OCI-LY7 (cell line): ENCODE data around the gene HOXB5. TPM values are rescaled to one million over a fixed set of nuclear protein-coding genes. Genes with fewer than 3 reads are reported as not detected.

Experiments used
- BruUV-seq: library from RNA; stranded (reverse); fragments of 400-500 nt; replicated peaks from 2 replicates; lab custom pipeline; 2021; lab: Mats Ljungman, UMichigan
- CTCF ChIA-PET: fragments of 300-600 bp; sonication (Branson Sonifier 250); formaldehyde crosslinking; loops from one replicate; lab custom pipeline; 2022; ENCODE audit warnings: antibody characterized with exemption; ENCODE audit not compliant: unreplicated experiment; lab: Charles Lee
- POLR2A ChIA-PET: fragments of 300-600 bp; sonication (Branson Sonifier 250); formaldehyde crosslinking; loops from one replicate; lab custom pipeline; 2022; ENCODE audit warnings: antibody characterized with exemption; lab: Charles Lee
- DNase-seq: peaks from one replicate; pipeline ENCODE4 v3.0.0-alpha.2; 2015; ENCODE audit warnings: low spot score
- H2AFZ ChIP-seq: fragments of 200-600 bp; sonication (generic), shearing (Covaris generic); 2 replicates; pipeline ENCODE4 v1.6.1; 2014; ENCODE audit warnings: mild to moderate bottlenecking, antibody characterized with exemption, low read length, moderate library complexity
- H3K27ac ChIP-seq: fragments of 200-600 bp; sonication (generic); 2 replicates; pipeline ENCODE4 v1.5.1; 2014; ENCODE audit warnings: mixed run types, low read depth, mild to moderate bottlenecking, moderate library complexity, low read length, inconsistent platforms; ENCODE audit not compliant: poor library complexity, severe bottlenecking
- H3K36me3 ChIP-seq: fragments of 200-600 bp; sonication (generic); 2 replicates; pipeline ENCODE4 v1.6.1; 2014; ENCODE audit warnings: mild to moderate bottlenecking, antibody characterized with exemption, low read length, moderate library complexity, mixed read lengths; ENCODE audit not compliant: insufficient read depth
- H3K4me1 ChIP-seq: fragments of 200-600 bp; sonication (generic); 2 replicates; pipeline ENCODE4 v1.5.1; 2014; ENCODE audit warnings: mild to moderate bottlenecking, low read length; ENCODE audit not compliant: insufficient read depth, poor library complexity, severe bottlenecking
- H3K4me2 ChIP-seq: fragments of 200-600 bp; sonication (generic); 2 replicates; pipeline ENCODE4 v1.6.1; 2014; ENCODE audit warnings: mild to moderate bottlenecking, low read length
- H3K4me3 ChIP-seq: fragments of 200-600 bp; sonication (generic); 2 replicates; pipeline ENCODE4 v1.5.1; 2014; ENCODE audit warnings: mild to moderate bottlenecking, low read depth, low read length; ENCODE audit not compliant: poor library complexity, severe bottlenecking
- H3K79me2 ChIP-seq: fragments of 200-600 bp; sonication (generic); 2 replicates; pipeline ENCODE4 v1.6.1; 2016; ENCODE audit warnings: low read depth, mild to moderate bottlenecking, low read length, moderate library complexity, mixed read lengths; ENCODE audit not compliant: insufficient read depth
- H3K9me2 ChIP-seq: fragments of 200-600 bp; sonication (generic); 2 replicates; pipeline ENCODE4 v1.6.1; 2016; ENCODE audit warnings: mild to moderate bottlenecking, low read length, mixed read lengths; ENCODE audit not compliant: insufficient read depth
- H3K9me3 ChIP-seq: fragments of 200-600 bp; sonication (generic); 2 replicates; pipeline ENCODE4 v1.6.1; 2014; ENCODE audit warnings: mild to moderate bottlenecking, mixed run types, low read length, mixed read lengths
- H4K20me1 ChIP-seq: fragments of 200-600 bp; sonication (generic); 2 replicates; pipeline ENCODE4 v1.6.1; 2014; ENCODE audit warnings: mild to moderate bottlenecking, antibody characterized with exemption, low read length, moderate library complexity, mixed read lengths; ENCODE audit not compliant: insufficient read depth
- CTCF ChIP-seq: fragments of 200-600 bp; sonication (generic); conservative IDR thresholded peaks from 2 replicates; pipeline ENCODE4 v1.5.1; 2014; ENCODE audit warnings: mild to moderate bottlenecking, antibody characterized with exemption, low read length, moderate library complexity, mixed read lengths
- EZH2phosphoT487 ChIP-seq: fragments of 200-600 bp; sonication (generic); IDR thresholded peaks from 2 replicates; pipeline ENCODE4 v1.6.1; 2018; ENCODE audit warnings: low read depth, borderline replicate concordance, mild to moderate bottlenecking, mixed run types, antibody characterized with exemption, low read length, moderate library complexity, mixed read lengths
- intact Hi-C: fragments of 100-400 bp; cut with micrococcal nuclease; formaldehyde crosslinking; loops from one replicate; pipeline ENCODE4 v1.10.0; 2022; ENCODE audit not compliant: unreplicated experiment
- total RNA-seq, 2 experiments: library from RNA; depleted of rRNA in 1 of 2; stranded (reverse); fragments of >200 nt in 1 of 2; shearing (Covaris generic) in 1 of 2; gene quantifications; 2 replicates each; pipeline ENCODE4 v1.2.3, GENCODE V29; 2014 to 2022

The HOXB5 gene
- total RNA-seq, 2 experiments from 2014 or later = not detected

- intact Hi-C loops = no loop called here
- H3K9me2 ChIP-seq = no peaks in the 10 kb centered on the region
- no peaks in the 10 kb centered on the region for H3K36me3 ChIP-seq
- ChIA-PET POLR2A (interaction anchor here (0.6 kb wide), 1 partner anchor 14 kb away, joined by 5 read pairs; no protein-coding TSS in a partner anchor), CTCF (no interaction called here)
- no peaks in the 10 kb centered on the region for H4K20me1 ChIP-seq
- H3K9me3 ChIP-seq = no peaks in the 10 kb centered on the region
- no peak overlapping the region for H2AFZ ChIP-seq
- TF ChIP-seq EZH2phosphoT487 = no peak
- no peak for TF ChIP-seq CTCF
- no TSS peak for BruUV-seq
- no peak overlapping the region for H3K27ac ChIP-seq
- H3K79me2 ChIP-seq = no peaks in the 10 kb centered on the region
- H3K4me3 ChIP-seq = no peak overlapping the region
- H3K4me2 ChIP-seq = no peak overlapping the region
- no peaks in the 10 kb centered on the region for H3K4me1 ChIP-seq
- no peak for DNase-seq
Observed at GRCh38 chr17:48628649-48629410, 35.3 kb upstream of the HOXB5 start.

DNA sequence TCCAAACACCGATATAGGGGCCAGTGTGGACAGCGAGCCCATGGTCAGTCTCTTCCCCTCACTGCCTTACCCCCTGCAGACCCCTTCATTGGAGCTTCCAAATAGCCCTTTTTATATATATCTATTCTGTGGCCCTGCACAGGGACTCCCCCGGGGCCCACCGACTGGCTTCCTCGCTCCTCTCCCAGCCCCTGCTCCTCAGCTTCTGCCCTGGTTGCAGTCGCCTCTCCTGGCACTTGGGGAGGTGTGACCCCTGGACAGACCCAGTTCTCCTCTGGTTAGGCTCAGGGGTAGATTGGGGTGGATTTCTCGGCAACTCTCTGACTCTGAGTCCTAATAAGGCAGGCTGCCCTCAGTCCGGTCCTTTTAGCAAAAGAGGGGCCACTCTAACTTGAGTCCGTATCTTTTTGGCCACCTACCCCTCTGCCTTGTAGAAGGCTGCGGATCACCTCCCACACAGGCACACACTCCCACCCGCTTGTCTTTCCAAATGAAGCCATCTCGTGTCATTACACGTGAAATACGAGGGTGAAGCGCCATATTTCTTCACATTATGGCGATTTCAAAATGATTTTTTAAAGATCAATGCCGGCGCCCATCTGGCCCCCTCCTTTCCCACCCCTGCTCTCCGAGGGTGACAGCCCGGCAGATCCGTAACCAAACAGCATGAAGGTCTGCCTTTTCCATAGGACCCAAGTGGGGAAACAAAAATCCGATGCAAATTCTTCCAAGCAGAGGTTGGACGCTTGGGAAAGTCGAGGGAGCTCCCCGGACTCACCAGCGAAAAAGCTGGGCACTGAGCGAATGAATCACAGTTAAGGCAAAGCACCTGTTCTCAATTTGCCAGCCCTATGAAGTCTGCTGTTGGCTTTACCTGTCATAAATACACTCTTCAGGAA is 34.3 kb upstream of the HOXB5 start:
- POLR2A ChIA-PET = no interaction called here
- no peak for DNase-seq
- H4K20me1 ChIP-seq = no peaks in the 10 kb centered on the region

More for the DNA sequence above, 34.3 kb upstream of the HOXB5 start:
- Histone ChIP-seq H3K27ac (no peak overlapping the region), H3K9me3 (no peaks in the 10 kb centered on the region), H3K4me3 (no peak overlapping the region), H3K4me2 (no peak overlapping the region), H2AFZ (no peak overlapping the region), H3K79me2 (no peaks in the 10 kb centered on the region), H3K4me1 (no peaks in the 10 kb centered on the region), H3K36me3 (no peaks in the 10 kb centered on the region), H3K9me2 (no peaks in the 10 kb centered on the region)
- intact Hi-C loops = no loop called here
- CTCF ChIA-PET = no interaction called here
- BruUV-seq = no TSS peak
- TF ChIP-seq CTCF (no peak), EZH2phosphoT487 (no peak)
